ENCODE results near the gene GGN.

DNA sequence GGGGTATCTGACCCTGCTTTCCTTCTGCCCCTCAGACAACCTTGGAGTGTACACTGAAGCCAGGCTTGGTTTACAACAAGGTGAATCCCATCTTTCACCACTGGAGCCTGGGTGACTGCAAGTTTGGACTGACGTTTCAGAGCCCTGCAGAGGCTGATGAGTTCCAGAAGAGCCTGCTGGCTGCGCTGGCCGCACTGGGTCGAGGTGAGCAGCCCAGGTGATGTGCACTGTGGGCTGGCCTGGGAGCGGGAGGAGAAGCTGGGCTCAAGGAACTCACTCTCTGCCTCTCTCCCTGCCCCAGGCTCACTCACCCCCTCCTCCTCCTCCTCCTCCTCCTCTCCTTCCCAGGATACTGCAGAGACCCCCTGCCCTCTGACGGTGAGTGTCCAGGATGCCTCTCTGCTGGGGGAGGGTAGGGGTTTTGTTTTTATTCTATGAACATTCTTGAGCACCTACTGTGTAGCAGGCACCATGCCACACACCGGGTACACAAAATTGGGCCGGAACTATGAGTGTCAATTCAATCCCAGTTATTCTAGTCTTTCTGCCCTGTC lies 4.2 kb upstream of the GGN start:
- no peak for TF ChIP-seq EP300 (IDR thresholded peaks at IDR 0.05)
- TF ChIP-seq, protein P1, sequence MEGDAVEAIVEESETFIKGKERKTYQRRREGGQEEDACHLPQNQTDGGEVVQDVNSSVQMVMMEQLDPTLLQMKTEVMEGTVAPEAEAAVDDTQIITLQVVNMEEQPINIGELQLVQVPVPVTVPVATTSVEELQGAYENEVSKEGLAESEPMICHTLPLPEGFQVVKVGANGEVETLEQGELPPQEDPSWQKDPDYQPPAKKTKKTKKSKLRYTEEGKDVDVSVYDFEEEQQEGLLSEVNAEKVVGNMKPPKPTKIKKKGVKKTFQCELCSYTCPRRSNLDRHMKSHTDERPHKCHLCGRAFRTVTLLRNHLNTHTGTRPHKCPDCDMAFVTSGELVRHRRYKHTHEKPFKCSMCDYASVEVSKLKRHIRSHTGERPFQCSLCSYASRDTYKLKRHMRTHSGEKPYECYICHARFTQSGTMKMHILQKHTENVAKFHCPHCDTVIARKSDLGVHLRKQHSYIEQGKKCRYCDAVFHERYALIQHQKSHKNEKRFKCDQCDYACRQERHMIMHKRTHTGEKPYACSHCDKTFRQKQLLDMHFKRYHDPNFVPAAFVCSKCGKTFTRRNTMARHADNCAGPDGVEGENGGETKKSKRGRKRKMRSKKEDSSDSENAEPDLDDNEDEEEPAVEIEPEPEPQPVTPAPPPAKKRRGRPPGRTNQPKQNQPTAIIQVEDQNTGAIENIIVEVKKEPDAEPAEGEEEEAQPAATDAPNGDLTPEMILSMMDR (IDR thresholded peaks at IDR 0.05) = no peak
- no peak for TF ChIP-seq POLR2A (IDR thresholded peaks at IDR 0.05; ENCODE audit: low read depth)

Measured in esophagus muscularis mucosa (tissue), 4 donors.